ENCODE data around the gene P2RX7.
"Not testable (repeated sequence)": the region's sequence is repeated elsewhere in the genome, so short reads cannot be mapped to it uniquely, and the experiment has no call there.

Gene P2RX7

DNA sequence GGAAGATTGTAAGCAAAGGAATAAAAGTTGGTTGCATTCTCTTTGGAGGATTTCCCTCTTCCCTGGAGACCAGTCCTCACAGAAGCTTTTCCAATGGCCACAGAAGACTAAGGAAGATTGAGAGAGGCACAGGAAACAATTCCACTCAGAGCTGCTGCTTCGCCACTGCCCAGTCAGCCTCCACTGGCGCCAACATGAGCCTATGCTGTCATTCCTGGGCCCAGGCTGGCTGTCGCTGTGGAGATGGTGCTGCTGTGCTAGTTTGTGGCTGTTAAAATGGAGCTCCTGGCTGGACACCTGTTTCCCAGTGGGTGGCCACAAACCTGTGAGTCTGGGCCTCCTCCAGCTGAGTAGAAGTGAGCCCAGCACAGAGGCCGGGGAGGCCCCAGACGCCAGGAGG lies 6.6 kb downstream of the P2RX7 start:
- DNase-seq: no peak

- DNase-seq: no peak
Measured at GRCh38 chr12:121142171-121142950, 9.7 kb downstream of the P2RX7 start.

DNA sequence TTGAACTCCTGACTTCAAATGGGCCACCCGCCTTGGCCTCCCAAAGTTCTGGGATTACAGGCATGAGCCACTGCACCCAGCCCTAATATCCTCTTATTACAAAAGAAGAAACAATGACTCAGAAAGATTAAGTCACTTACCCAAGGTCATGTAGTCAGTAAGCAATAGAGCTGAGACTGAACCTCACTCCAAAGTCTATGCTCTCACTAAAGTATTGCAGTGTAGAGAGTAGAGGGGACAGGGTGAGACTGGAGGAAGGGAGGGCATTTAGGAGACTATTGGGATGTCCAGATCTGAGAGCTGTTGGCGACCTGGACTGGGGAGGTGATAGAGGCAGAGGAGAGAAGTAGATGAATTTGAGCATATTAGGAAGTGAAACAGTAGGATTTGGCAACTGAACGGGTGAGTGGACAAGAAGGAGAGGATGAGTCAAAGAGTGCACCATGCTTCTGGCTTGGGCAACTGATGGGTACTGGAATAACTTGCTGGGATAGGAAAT lies 11.8 kb downstream of the P2RX7 start:
- DNase-seq: no peak

- no peak for DNase-seq
Measured at GRCh38 chr12:121145221-121145620, 12.5 kb downstream of the P2RX7 start.

GRCh38 chr12:121149289-121149688 lies 16.6 kb downstream of the P2RX7 start:
- DNase-seq: not testable (repeated sequence)

- no peak for DNase-seq
Measured at GRCh38 chr12:121154793-121155375, 22.2 kb downstream of the P2RX7 start.

DNA sequence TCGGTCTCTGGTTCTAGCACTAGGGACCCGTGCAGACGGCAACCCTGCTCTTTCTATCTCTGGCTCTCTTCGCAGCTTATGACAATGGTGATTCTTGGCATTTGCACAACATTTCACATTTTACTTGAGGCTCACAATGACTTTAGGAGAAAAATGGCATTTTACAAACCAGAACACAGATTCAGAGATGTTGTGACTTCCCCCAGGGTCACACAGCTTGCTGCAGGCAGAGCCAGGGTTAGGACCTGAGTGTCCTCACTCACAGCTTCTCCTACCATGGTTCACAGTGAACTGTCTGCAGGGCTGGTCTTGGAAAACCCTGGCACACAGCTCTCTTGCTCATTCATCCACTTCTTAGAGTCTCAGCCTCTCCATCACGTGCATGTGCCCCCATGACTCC lies 23.7 kb downstream of the P2RX7 start:
- no peak for DNase-seq

DNA sequence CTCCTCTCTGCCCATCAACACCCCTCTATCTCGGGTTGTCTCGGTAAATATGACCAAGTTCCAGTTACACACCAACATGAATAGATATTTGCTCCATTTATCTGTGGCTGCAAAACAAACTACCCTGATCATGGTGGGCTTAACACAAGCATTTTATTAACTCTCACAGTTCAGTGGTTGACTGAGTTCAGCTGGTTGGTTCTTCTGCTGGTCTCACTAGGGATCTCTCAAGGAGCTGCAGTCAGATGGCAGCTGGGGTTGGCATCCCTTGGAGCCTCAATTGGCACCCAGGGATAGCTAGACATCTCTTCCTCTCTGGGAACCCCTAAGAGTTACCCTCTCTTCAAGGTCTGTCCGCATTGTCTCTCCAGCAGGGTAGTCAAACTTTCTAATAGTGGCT lies 25.4 kb downstream of the P2RX7 start:
- DNase-seq: no peak

DNA sequence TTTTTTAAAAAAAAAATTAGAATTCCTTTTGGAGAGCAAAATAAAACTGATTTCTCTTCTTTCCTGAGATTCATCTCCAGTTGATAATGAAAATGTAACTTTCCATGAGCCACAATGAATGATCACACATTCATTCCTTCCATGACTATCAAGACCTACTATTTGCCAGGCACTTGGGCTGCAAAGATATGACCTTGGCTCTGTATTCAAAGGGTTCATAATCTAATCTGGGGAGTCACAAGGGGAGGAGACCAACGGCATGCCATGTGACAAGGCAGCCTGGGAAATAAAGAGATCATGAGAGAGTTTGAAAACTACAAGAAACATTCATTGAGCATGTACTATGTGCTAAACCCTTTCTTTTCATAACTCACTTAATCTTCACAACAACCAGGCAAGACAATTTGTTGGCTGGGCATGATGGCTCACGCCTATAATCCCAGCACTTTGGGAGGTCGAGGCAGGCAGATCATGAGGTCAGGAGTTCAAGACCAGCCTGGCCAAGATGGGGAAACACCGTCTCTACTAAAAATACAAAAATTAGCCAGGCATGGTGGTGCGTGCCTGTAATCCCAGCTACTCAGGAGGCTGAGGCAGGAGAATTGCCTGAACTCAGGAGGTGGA lies 26.2 kb downstream of the P2RX7 start:
- not testable (repeated sequence) for DNase-seq

DNA sequence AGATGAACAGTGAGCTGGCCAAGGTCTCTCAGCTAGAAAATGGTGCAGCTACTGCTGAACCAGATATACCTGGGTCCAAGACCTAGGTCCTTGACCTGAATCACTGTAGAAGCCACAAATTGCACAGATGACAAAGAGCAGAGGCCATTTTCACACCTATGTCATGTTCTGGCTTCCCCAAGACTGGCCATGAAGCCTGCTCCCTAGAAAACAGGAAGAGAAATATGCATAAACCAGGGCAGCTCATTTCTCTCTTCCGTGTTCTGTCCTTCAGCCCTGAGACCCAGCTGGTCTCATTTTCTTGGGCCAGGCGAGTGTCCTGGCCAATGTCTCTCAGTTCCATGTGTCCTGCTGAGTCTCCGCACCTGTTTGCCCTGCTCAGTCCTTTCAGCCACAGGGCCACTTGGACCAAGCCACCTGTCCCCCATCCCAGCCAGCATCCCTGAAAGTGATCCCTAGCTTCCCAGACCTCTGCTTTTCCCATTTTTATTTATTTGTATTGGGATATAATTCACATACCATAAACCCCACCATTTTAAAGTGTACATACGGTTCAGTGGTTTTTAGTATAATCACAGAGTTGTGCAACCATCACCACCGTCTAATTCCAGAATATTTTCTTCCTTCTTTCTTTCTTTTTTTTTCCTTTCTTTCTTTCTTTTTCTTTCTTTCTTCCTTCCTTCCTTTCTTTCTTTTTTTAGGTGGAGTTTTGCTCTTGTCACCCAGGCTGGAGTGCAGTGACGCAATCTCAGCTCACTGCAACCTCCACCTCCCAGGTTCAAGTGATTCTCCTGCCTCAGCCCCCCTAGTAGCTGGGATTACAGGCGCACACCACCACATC lies 27.0 kb downstream of the P2RX7 start:
- no peak for DNase-seq

DNA sequence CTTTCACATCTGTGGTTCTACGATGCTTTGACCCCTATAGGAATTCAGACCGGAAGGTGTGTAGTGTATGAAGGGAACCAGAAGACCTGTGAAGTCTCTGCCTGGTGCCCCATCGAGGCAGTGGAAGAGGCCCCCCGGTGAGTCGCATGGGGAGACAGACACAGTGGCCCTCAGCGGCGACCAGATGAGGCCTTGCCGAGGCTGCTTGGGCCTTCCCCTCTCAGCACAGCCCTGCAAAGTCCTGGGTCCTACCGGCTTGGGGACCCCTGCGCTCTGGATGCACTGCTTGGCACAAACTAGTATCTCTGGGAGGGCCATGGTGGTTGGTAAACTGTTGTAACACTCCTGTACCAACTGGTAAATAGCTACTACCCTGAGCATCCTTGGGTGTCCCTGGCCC lies 29.7 kb downstream of the P2RX7 start:
- DNase-seq: no peak

DNA sequence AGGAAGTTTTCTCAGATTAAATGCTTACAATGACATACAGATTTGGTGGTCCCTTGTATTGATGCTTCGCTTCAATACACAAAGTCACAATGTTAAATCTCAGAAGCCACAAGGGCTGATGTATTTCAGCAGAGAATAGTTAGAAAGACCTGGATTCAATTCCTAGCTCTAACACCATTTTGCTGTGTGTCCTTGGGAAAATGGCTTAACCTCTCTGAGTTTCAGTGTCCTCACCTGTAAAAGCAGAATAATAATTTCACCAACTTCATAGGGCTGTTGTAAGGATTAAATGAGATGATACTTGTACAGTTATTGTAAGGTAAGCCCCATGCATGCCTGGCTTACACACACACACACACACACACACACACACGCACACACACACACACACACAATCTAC lies 30.3 kb downstream of the P2RX7 start:
- no peak for DNase-seq

DNA sequence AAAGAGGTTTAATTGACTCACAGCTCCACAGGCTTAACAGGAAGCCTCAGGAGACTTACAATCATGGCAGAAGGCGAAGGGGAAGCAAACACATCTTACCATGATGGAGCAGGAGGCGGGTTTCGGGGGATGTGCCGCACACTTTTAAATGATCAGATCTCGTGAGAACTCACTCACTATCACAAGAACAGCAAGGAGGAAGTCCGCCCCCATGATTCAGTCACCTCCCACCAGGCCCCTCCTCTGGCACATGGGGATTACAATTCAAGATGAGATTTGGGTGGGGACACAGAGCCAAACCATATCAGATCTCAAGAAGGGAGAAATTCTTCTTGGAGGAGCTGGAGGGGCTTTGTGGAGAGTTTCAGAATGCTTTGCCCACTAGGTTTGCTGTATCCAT lies 32.2 kb downstream of the P2RX7 start:
- peak; percentile 8 for DNase-seq

- DNase-seq: no peak
Measured at GRCh38 chr12:121165316-121165715, 32.6 kb downstream of the P2RX7 start.

- peak; percentile 69 for DNase-seq
Measured at GRCh38 chr12:121166356-121166755, 33.7 kb downstream of the P2RX7 start.

DNA sequence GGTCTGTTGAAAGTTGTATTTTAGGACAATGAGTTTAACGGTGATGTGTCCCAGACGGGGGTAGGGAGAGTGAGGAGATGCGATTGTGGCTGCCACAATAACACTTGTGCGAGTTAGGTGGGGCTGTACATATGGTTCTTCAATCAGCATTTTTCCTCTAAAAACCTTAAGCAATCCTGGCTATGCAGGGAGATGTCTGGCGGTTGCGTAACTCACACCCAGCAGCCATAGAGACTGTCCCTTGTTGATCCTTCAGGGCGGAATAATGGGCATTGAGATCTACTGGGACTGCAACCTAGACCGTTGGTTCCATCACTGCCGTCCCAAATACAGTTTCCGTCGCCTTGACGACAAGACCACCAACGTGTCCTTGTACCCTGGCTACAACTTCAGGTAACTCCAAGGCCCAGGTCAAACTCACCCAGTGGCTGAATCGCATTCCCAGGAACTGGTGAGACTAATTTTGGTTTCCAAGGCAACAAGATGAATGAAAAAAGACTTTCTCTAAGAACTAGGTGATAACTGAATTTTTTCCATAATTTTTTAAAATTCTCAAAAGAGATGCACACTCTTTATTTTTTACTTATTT lies 34.6 kb downstream of the P2RX7 start:
- DNase-seq: no peak

DNA sequence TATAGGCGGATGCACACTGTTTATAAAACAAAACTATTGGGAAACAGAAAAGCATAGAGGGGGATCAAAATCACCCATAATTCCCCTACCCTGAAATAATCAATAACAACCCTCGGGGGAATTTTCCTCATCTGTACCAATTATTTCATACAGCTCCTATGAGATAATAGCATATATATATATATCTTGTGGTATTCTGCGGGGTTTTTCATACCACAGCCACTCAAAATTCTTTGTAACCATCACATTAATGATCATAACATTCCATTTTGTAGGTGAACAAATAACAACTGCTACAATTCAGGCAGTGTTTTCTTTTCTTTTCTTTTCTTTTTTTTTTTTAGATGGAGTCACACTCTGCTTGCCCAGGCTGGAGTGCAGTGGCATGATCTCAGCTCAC lies 35.3 kb downstream of the P2RX7 start:
- no peak for DNase-seq

GRCh38 chr12:121170151-121170550 lies 37.5 kb downstream of the P2RX7 start:
- no peak for DNase-seq

DNA sequence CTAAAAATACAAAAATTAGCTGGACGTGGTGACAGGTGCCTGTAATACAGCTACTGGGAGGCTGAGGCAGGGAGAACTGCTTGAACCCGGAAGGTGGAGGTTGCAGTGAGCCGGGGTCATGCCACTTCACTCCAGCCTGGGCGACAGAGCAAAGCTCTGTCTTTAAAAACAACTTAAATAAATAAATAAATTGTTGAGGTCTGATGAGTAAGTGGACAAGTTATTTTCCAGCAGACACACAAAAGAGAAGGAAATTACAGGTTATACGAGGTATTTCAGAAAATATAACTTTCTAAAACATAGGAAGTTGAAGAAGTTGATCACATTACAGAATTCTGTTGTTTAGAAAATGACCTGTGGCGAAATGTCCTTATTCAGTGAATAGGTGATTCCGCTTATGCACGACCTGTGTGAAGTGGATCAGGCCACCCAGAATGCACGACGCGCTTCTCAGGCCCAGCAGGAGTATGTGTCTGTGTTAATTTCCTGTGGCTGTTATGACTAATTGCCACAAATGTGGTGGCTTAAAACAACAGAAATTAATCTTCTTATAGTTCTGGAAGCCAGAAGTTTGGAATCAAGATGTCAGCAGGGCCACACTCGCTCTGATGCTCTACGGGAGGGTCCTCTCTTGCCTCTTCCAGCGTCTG lies 38.1 kb downstream of the P2RX7 start:
- DNase-seq: no peak

DNA sequence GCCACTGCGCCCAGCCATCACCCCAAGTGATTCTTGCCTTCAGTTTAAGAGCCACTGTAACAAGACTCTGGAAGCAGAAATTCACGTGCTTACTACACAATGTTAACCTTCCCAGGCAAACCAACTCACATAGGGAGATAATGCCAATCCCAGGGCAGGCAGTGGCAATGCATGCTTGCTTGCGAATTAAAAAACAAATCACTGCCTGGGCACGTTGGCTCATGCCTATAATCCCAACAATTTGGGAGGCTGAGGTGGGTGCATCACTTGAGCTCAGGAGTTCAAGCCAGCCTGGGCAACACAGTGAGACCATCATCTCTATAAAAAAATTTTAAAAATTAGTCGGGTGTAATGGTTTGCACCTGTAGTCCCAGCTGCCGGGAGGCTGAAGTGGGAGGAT lies 39.5 kb downstream of the P2RX7 start:
- DNase-seq: no peak

GRCh38 chr12:121175383-121176119 lies 42.9 kb downstream of the P2RX7 start:
- DNase-seq: no peak

Measured in NCI-H82 (cell line).